Neural progenitor cell (in vitro differentiated cells): Measurements from ENCODE around the gene PEX7.

ENCODE experiments used
- EZH2 ChIP-seq: fragments of 200-600 bp; sonication (generic); IDR thresholded peaks from 2 replicates; pipeline ENCODE4 v1.6.1; 2017; ENCODE audit warnings: antibody characterized with exemption, mild to moderate bottlenecking, moderate library complexity
- TF ChIP-seq, protein P1 (sequence below): fragments of 200-600 bp; sonication (generic); IDR thresholded peaks from 2 replicates; pipeline ENCODE4 v1.5.1; 2017; ENCODE audit warnings: antibody characterized with exemption, mild to moderate bottlenecking

DNA sequence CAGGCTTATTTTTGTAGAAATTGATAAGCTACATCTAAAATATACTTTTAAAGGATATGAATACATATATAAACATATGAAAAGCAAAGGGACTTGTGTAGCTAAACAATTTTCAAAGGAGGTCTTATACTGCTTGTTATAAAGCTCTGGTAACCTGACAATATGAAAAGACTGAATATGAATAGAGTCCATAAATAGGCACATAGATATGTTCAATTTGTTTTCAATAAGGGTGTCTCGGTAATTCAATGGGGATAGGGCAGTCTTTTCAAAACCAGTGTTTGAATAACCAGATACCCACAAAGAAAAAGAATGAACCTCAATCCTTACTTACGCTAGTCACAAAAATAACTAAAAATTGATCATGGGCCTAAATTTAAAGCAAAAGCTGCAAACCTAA is 20.8 kb upstream of the PEX7 start:
- TF ChIP-seq, protein P1, sequence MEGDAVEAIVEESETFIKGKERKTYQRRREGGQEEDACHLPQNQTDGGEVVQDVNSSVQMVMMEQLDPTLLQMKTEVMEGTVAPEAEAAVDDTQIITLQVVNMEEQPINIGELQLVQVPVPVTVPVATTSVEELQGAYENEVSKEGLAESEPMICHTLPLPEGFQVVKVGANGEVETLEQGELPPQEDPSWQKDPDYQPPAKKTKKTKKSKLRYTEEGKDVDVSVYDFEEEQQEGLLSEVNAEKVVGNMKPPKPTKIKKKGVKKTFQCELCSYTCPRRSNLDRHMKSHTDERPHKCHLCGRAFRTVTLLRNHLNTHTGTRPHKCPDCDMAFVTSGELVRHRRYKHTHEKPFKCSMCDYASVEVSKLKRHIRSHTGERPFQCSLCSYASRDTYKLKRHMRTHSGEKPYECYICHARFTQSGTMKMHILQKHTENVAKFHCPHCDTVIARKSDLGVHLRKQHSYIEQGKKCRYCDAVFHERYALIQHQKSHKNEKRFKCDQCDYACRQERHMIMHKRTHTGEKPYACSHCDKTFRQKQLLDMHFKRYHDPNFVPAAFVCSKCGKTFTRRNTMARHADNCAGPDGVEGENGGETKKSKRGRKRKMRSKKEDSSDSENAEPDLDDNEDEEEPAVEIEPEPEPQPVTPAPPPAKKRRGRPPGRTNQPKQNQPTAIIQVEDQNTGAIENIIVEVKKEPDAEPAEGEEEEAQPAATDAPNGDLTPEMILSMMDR, result no peak
- no peak for TF ChIP-seq EZH2
